DOHH2 (cell line): Measurements from ENCODE around the gene SMR3B.

Experiments used
- H3F3A ChIP-seq: fragments of 200-600 bp; sonication (generic), shearing (Covaris generic); 2 replicates; pipeline ENCODE4 v1.6.0; 2016; ENCODE audit warnings: antibody characterized with exemption, mild to moderate bottlenecking; ENCODE audit not compliant: control insufficient read depth, insufficient read depth
- H3K27ac ChIP-seq: fragments of 200-600 bp; sonication (generic); 2 replicates; pipeline ENCODE4 v1.5.1; 2014; ENCODE audit warnings: low read depth, mild to moderate bottlenecking, low read length, moderate library complexity
- H3K27me3 ChIP-seq: fragments of 200-600 bp; sonication (generic); 2 replicates; pipeline ENCODE4 v1.6.1; 2014; ENCODE audit warnings: mild to moderate bottlenecking, low read length, mixed read lengths; ENCODE audit not compliant: control insufficient read depth
- H3K36me3 ChIP-seq: fragments of 200-600 bp; sonication (generic); 2 replicates; pipeline ENCODE4 v1.6.1; 2014; ENCODE audit warnings: mild to moderate bottlenecking, low read length, moderate library complexity, mixed read lengths; ENCODE audit not compliant: control insufficient read depth
- H3K4me1 ChIP-seq: fragments of 200-600 bp; sonication (generic); 2 replicates; pipeline ENCODE4 v1.6.1; 2014; ENCODE audit warnings: mild to moderate bottlenecking, low read length, mixed read lengths; ENCODE audit not compliant: control insufficient read depth
- H3K4me2 ChIP-seq: fragments of 200-600 bp; sonication (generic); 2 replicates; pipeline ENCODE4 v1.6.0; 2014; ENCODE audit warnings: mild to moderate bottlenecking, low read length, moderate library complexity
- H3K4me3 ChIP-seq: fragments of 200-600 bp; sonication (generic); 2 replicates; pipeline ENCODE4 v1.5.1; 2014; ENCODE audit warnings: mild to moderate bottlenecking, low read length, mixed read lengths
- H3K79me2 ChIP-seq: fragments of 200-600 bp; sonication (generic); 2 replicates; pipeline ENCODE4 v1.6.1; 2014; ENCODE audit warnings: mild to moderate bottlenecking, low read length, mixed read lengths; ENCODE audit not compliant: control insufficient read depth
- H3K9me2 ChIP-seq: fragments of 200-600 bp; sonication (generic); replicated peaks from 2 replicates; pipeline ENCODE4 v1.6.1; 2014; ENCODE audit warnings: mild to moderate bottlenecking, low read length, mixed read lengths; ENCODE audit not compliant: control insufficient read depth
- H3K9me3 ChIP-seq: fragments of 200-600 bp; sonication (generic); 2 replicates; pipeline ENCODE4 v1.6.1; 2014; ENCODE audit warnings: antibody characterized with exemption, low read length, mixed read lengths; ENCODE audit not compliant: control insufficient read depth, insufficient read depth
- H4K20me1 ChIP-seq: fragments of 200-600 bp; sonication (generic); 2 replicates; pipeline ENCODE4 v1.6.0; 2014; ENCODE audit warnings: low read depth, mild to moderate bottlenecking, antibody characterized with exemption, low read length, moderate library complexity; ENCODE audit not compliant: control insufficient read depth, insufficient read depth
- CTCF ChIP-seq: fragments of 200-600 bp; sonication (generic); IDR thresholded peaks from one replicate; pipeline ENCODE4 v1.5.1; 2014; ENCODE audit warnings: antibody characterized with exemption, mild to moderate bottlenecking, low read depth, low read length; ENCODE audit not compliant: poor library complexity, severe bottlenecking
- EZH2phosphoT487 ChIP-seq: fragments of 200-600 bp; sonication (generic); IDR thresholded peaks from 2 replicates; pipeline ENCODE4 v1.6.1; 2017; ENCODE audit warnings: borderline replicate concordance, mild to moderate bottlenecking, antibody characterized with exemption, low read length, moderate library complexity, mixed read lengths

The SMR3B gene

GRCh38 chr4:70382691-70383181, at the start of gene SMR3B:
SMR3B (plus strand) TSS chr4:70383131; CDS start chr4:70384511, 1,380 bp downstream.
- Histone ChIP-seq H3K4me1 (peaks cover 41% of the 10 kb centered on the region), H3K27ac (no peak within 1 kb of the TSS), H3K79me2 (no peaks in the 10 kb centered on the region), H3K4me3 (no peak within 1 kb of the TSS), H3F3A (peaks cover 13% of the 10 kb centered on the region), H3K9me2 (no peaks in the 10 kb centered on the region), H3K27me3 (no peaks in the 10 kb centered on the region), H3K9me3 (no peaks in the 10 kb centered on the region), H3K36me3 (no peaks in the 10 kb centered on the region), H3K4me2 (no peak within 1 kb of the TSS), H4K20me1 (no peaks in the 10 kb centered on the region)
- no peak for TF ChIP-seq CTCF

GRCh38 chr4:70334681-70335080, 48.2 kb upstream of the SMR3B start, which contains the start of gene CABS1:
CABS1 (plus strand) TSS chr4:70334981; CDS start chr4:70335040, 59 bp downstream.
- Histone ChIP-seq H3K9me3 (no peaks in the 10 kb centered on the region), H3K27ac (no peak within 1 kb of the TSS), H4K20me1 (no peaks in the 10 kb centered on the region), H3K4me3 (no peak within 1 kb of the TSS), H3F3A (no peaks in the 10 kb centered on the region), H3K79me2 (no peaks in the 10 kb centered on the region), H3K4me1 (no peaks in the 10 kb centered on the region), H3K36me3 (no peaks in the 10 kb centered on the region), H3K27me3 (no peaks in the 10 kb centered on the region), H3K9me2 (no peaks in the 10 kb centered on the region), H3K4me2 (no peak within 1 kb of the TSS)
- TF ChIP-seq EZH2phosphoT487 (no peak), CTCF (no peak)

- no peak overlapping the region for H3K4me2 ChIP-seq
- no peaks in the 10 kb centered on the region for H3K27me3 ChIP-seq
- peaks cover 6% of the 10 kb centered on the region for H3K4me1 ChIP-seq
- H3K9me2 ChIP-seq, result no peaks in the 10 kb centered on the region
- H4K20me1 ChIP-seq, result no peaks in the 10 kb centered on the region
- H3K4me3 ChIP-seq, result no peak overlapping the region
- H3K36me3 ChIP-seq, result no peaks in the 10 kb centered on the region
- no peaks in the 10 kb centered on the region for H3F3A ChIP-seq
- H3K9me3 ChIP-seq, result no peaks in the 10 kb centered on the region
- no peak overlapping the region for H3K27ac ChIP-seq
- TF ChIP-seq CTCF (no peak), EZH2phosphoT487 (no peak)
- H3K79me2 ChIP-seq, result no peaks in the 10 kb centered on the region
Measured at GRCh38 chr4:70336043-70336442, 46.9 kb upstream of the SMR3B start.
